BLaER1 treated with 17β-estradiol and CSF1 and Interleukin-3, amounts not matched to agents 10 nM and 100 nM (cell line): ENCODE results near the gene KLHL15.

Experiments
- H3K27ac ChIP-seq, 11 experiments: shearing (Covaris generic); formaldehyde crosslinking; 2 replicates each; pipeline ENCODE4 v1.8.1; 2022
- H3K27me3 ChIP-seq, 11 experiments: shearing (Covaris generic); formaldehyde crosslinking; 2 replicates each; pipeline ENCODE4 v1.8.1; 2022
- H3K36me3 ChIP-seq, 11 experiments: shearing (Covaris generic); formaldehyde crosslinking; 2 replicates each; pipeline ENCODE4 v1.8.1; 2022
- H3K4me1 ChIP-seq, 10 experiments: shearing (Covaris generic); formaldehyde crosslinking; 2 replicates each; pipeline ENCODE4 v1.8.1; 2022
- H3K4me2 ChIP-seq, 11 experiments: shearing (Covaris generic); formaldehyde crosslinking; 2 replicates each; pipeline ENCODE4 v1.8.1; 2022
- H3K4me3 ChIP-seq, 10 experiments: shearing (Covaris generic); formaldehyde crosslinking; 2 replicates each; pipeline ENCODE4 v1.8.1; 2022
- H3K9ac ChIP-seq, 11 experiments: shearing (Covaris generic); formaldehyde crosslinking; 2 replicates each; pipeline ENCODE4 v1.8.1; 2022
- H3K9me3 ChIP-seq, 11 experiments: shearing (Covaris generic); formaldehyde crosslinking; replicated peaks in 1 of 11; 2 replicates each; pipeline ENCODE4 v1.8.1; 2022
- H4K20me1 ChIP-seq, 11 experiments: shearing (Covaris generic); formaldehyde crosslinking; 2 replicates each; pipeline ENCODE4 v1.8.1; 2022
- Cebpa-rat ChIP-seq, 11 experiments: shearing (Covaris generic); IDR thresholded peaks; 2 replicates each; pipeline ENCODE4 v1.8.1; 2022

The KLHL15 gene

DNA sequence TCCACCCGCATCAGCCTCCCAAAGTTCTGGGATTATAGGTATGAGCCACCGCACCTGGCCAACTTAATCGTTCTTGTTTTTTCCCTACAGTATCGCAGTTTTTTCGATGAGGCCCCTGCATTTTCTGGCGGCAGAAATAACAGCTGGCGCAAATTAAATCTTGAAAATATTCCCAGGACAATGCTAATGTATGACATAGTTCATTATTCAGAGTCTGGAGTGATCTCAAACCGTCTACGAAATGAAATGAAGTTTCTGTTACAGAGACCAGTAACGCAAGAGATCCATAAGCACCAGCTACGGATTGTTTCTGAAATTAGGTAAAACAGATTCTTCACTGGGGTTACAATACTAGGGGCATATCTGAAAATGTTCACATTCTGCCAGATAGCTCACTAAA, 91.9 kb downstream of the KLHL15 start:
- peaks cover 0 to 21% (median 7%) of the 10 kb centered on the region in 10 experiments; a peak in 10 of 20 replicates for H3K4me1 ChIP-seq
- no peaks in the 10 kb centered on the region for H3K27me3 ChIP-seq
- no peak overlapping the region for H3K4me3 ChIP-seq
- no peaks in the 10 kb centered on the region for H4K20me1 ChIP-seq
- no peak overlapping the region for H3K27ac ChIP-seq
- H3K36me3 ChIP-seq = no peaks in the 10 kb centered on the region
- H3K9me3 ChIP-seq = no peaks in the 10 kb centered on the region
- no peak overlapping the region for H3K4me2 ChIP-seq
- TF ChIP-seq Cebpa-rat (IDR thresholded peaks at IDR 0.05) = no peak
- H3K9ac ChIP-seq = no peak overlapping the region
